Endothelial cell of umbilical vein (primary cell): ENCODE data around the gene LGALS4. TPM values are rescaled to one million over a fixed set of nuclear protein-coding genes. Genes with fewer than 3 reads are reported as not detected.
A peak's percentile ranks its signal among the peaks of the same experiment; 100 is the strongest.

Source experiments
- Bru-seq: library from RNA; stranded (reverse); fragments of 400-500 nt; gene quantifications from one replicate; lab custom pipeline; 2021; lab: Mats Ljungman, UMichigan
- BruChase-seq, 2 experiments: library from RNA; stranded (reverse); fragments of 400-500 nt; gene quantifications; one replicate each; lab custom pipeline; 2021; lab: Mats Ljungman, UMichigan
- BruUV-seq: library from RNA; stranded (reverse); fragments of 400-500 nt; replicated peaks from 2 replicates; lab custom pipeline; 2021; lab: Mats Ljungman, UMichigan
- CTCF ChIA-PET: fragments of 300-600, 350-600 bp; sonication (Branson Sonifier 250); formaldehyde crosslinking; loops from one replicate; lab custom pipeline; 2021; ENCODE audit warnings: antibody characterized with exemption, inconsistent platforms; lab: Charles Lee
- POLR2A ChIA-PET: fragments of 300-600, 350-600 bp; sonication (Branson Sonifier 250); formaldehyde crosslinking; loops from one replicate; lab custom pipeline; 2021; ENCODE audit warnings: antibody characterized with exemption, inconsistent platforms; lab: Charles Lee
- DNase-seq: peaks from one replicate; pipeline ENCODE4 v3.0.0-alpha.2; 2011; ENCODE audit warnings: low read depth, low spot score
- FAIRE-seq: peaks from 2 replicates; lab custom pipeline; 2011; peaks lifted over from hg19 to GRCh38; lab: Jason Lieb, UNC
- H2AFZ ChIP-seq: 2 replicates; pipeline ENCODE4 v1.6.0; 2012; ENCODE audit warnings: low read depth, low read length, control low read depth, inconsistent platforms
- H3K27ac ChIP-seq: 2 replicates; pipeline ENCODE4 v1.5.1; 2011; ENCODE audit warnings: low read depth, mild to moderate bottlenecking, control low read depth, low read length, moderate library complexity; ENCODE audit not compliant: insufficient read depth
- H3K27me3 ChIP-seq, 2 experiments: 2 replicates each; pipeline versions ENCODE4 v1.6.0 to v1.6.1; 2011; ENCODE audit warnings: low read length in 2 of 2, mixed read lengths in 1 of 2; ENCODE audit not compliant: control insufficient read depth in 2 of 2, insufficient read depth in 2 of 2
- H3K36me3 ChIP-seq, 2 experiments: 2 replicates in 1 of 2; 3 replicates in 1 of 2; pipeline ENCODE4 v1.5.1; 2011; ENCODE audit warnings: low read length in 2 of 2, mild to moderate bottlenecking in 1 of 2, moderate library complexity in 1 of 2; ENCODE audit not compliant: control insufficient read depth in 2 of 2, insufficient read depth in 2 of 2; ENCODE audit errors: extremely low read depth in 1 of 2
- H3K4me1 ChIP-seq: 3 replicates; pipeline ENCODE4 v1.5.1; 2011; ENCODE audit warnings: mild to moderate bottlenecking, low read length; ENCODE audit not compliant: control insufficient read depth, insufficient read depth; ENCODE audit errors: extremely low read depth
- H3K4me2 ChIP-seq: 2 replicates; pipeline ENCODE4 v1.6.1; 2011; ENCODE audit warnings: low read length, control low read depth, mixed read lengths; ENCODE audit not compliant: insufficient read depth
- H3K4me3 ChIP-seq, 3 experiments: fragments of 200-600 bp in 1 of 3; sonication (generic), shearing (Covaris generic) in 1 of 3; replicated peaks in 1 of 3; 2 replicates each; pipeline ENCODE4 v1.5.1; 2011 to 2016; ENCODE audit warnings: control low read depth in 3 of 3, low read length in 3 of 3, mild to moderate bottlenecking in 2 of 3, inconsistent platforms in 1 of 3, low read depth in 1 of 3, moderate library complexity in 1 of 3; ENCODE audit not compliant: insufficient read depth in 1 of 3
- H3K79me2 ChIP-seq: 2 replicates; pipeline ENCODE4 v1.6.0; 2012; ENCODE audit warnings: low read length, inconsistent platforms; ENCODE audit not compliant: control insufficient read depth, insufficient read depth
- H3K9ac ChIP-seq: replicated peaks from 2 replicates; pipeline ENCODE3; 2011; ENCODE audit warnings: low read length, control low read depth; ENCODE audit not compliant: insufficient read depth; ENCODE audit errors: extremely low read depth
- H3K9me1 ChIP-seq: replicated peaks from 3 replicates; pipeline ENCODE4 v1.6.0; 2011; ENCODE audit warnings: mild to moderate bottlenecking, low read length; ENCODE audit not compliant: control insufficient read depth, insufficient read depth; ENCODE audit errors: extremely low read depth
- H3K9me3 ChIP-seq: replicated peaks from 2 replicates; pipeline ENCODE4 v1.5.1; 2012; ENCODE audit warnings: low read length, inconsistent platforms; ENCODE audit not compliant: control insufficient read depth, insufficient read depth
- H4K20me1 ChIP-seq: replicated peaks from 2 replicates; pipeline ENCODE3; 2011; ENCODE audit warnings: mild to moderate bottlenecking, low read length; ENCODE audit not compliant: control insufficient read depth, insufficient read depth; ENCODE audit errors: extremely low read depth
- EZH2 ChIP-seq: IDR thresholded peaks from 2 replicates; pipeline ENCODE4 v1.6.1; 2012; ENCODE audit warnings: borderline replicate concordance, low read depth, mild to moderate bottlenecking, moderate library complexity, low read length, inconsistent platforms; ENCODE audit not compliant: severe bottlenecking
- FOS ChIP-seq: IDR thresholded peaks from 2 replicates; pipeline ENCODE4 v1.6.1; 2011; ENCODE audit warnings: mild to moderate bottlenecking, low read length, moderate library complexity, borderline replicate concordance; ENCODE audit not compliant: insufficient read depth
- GATA2 ChIP-seq: IDR thresholded peaks from 2 replicates; pipeline ENCODE4 v1.7.0; 2011; ENCODE audit warnings: low read depth, mild to moderate bottlenecking, moderate library complexity, mixed read lengths, low read length; ENCODE audit not compliant: insufficient read length, insufficient read depth
- JUN ChIP-seq: IDR thresholded peaks from 2 replicates; pipeline ENCODE4 v1.6.1; 2011; ENCODE audit warnings: borderline replicate concordance, low read depth; ENCODE audit not compliant: insufficient read length, insufficient read depth
- MYC ChIP-seq: IDR thresholded peaks from one replicate; pipeline ENCODE4 v1.6.1; 2011; ENCODE audit warnings: mild to moderate bottlenecking, low read depth, low read length
- POLR2A ChIP-seq: IDR thresholded peaks from 2 replicates; pipeline ENCODE4 v1.6.1; 2012; ENCODE audit warnings: low read depth, mild to moderate bottlenecking, control low read depth, low read length
- POLR2AphosphoS5 ChIP-seq: IDR thresholded peaks from 2 replicates; pipeline ENCODE4 v1.6.1; 2012; ENCODE audit warnings: low read depth, mild to moderate bottlenecking, control low read depth, low read length, moderate library complexity; ENCODE audit not compliant: insufficient read depth
- dilution Hi-C: fragments of 300-500 bp; cut with MboI; formaldehyde crosslinking; loops from one replicate; pipeline ENCODE4 v1.15.0; 2019; ENCODE audit warnings: low sequenced_read_pairs; ENCODE audit not compliant: extremely low pct_ligation_motif_present
- intact Hi-C: fragments of 100-400 bp; cut with micrococcal nuclease; formaldehyde crosslinking; loops from one replicate; pipeline ENCODE4 v1.10.0; 2022
- long read RNA-seq: library from polyadenylated mRNA; stranded (forward); transcript quantifications from one replicate; pipeline ENCODE4 v2.0.0, GENCODE V29; 2021
- polyA minus RNA-seq, 3 experiments: library from RNA; depleted of rRNA, polyadenylated mRNA; stranded (reverse); fragments of >200 nt; gene quantifications; 1 replicate in 1 of 3; 2 replicates in 2 of 3; pipeline ENCODE4 v1.2.3, GENCODE V29; 2011
- polyA plus RNA-seq, 4 experiments: library from polyadenylated mRNA; depleted of rRNA in 3 of 4; stranded (reverse) in 3 of 4; unstranded in 1 of 4; fragments of >200 nt; gene quantifications; 2 replicates each; pipeline versions ENCODE4 v1.2.1 to v1.2.3, GENCODE V29; 2011 to 2012; ENCODE audit warnings: missing spikeins in 1 of 4
- total RNA-seq: library from RNA; stranded (reverse); gene quantifications from 2 replicates; pipeline ENCODE4 v1.2.3, GENCODE V29; 2021
- TF ChIP-seq, protein P1 (sequence below), 2 donors: IDR thresholded peaks; 1 replicate in 1 of 2; 2 replicates in 1 of 2; pipeline ENCODE4 v1.5.1; 2011; ENCODE audit warnings: low read length in 2 of 2, mild to moderate bottlenecking in 2 of 2, moderate library complexity in 2 of 2, control low read depth in 1 of 2, inconsistent platforms in 1 of 2, low read depth in 1 of 2; ENCODE audit not compliant: insufficient read depth in 1 of 2; ENCODE audit errors: extremely low read depth in 1 of 2
- TF ChIP-seq, protein P2 (sequence below): IDR thresholded peaks from 2 replicates; pipeline ENCODE4 v1.6.1; 2011; ENCODE audit not compliant: insufficient read depth, insufficient read length

LGALS4 gene, protein sequence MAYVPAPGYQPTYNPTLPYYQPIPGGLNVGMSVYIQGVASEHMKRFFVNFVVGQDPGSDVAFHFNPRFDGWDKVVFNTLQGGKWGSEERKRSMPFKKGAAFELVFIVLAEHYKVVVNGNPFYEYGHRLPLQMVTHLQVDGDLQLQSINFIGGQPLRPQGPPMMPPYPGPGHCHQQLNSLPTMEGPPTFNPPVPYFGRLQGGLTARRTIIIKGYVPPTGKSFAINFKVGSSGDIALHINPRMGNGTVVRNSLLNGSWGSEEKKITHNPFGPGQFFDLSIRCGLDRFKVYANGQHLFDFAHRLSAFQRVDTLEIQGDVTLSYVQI
- total RNA-seq (0.44 TPM in 1 of 2 replicates, not detected in the other), polyA plus RNA-seq (0.19 and 0.22 TPM in 2 replicates), polyA minus RNA-seq (not detected in 2 replicates), Bru-seq, nascent RNA (percentile 19 among the genes with signal in this experiment), BruChase-seq, experiment 1, labeled RNA remaining after a 6-hour chase (percentile 15 among the genes with signal in this experiment), BruChase-seq, experiment 2, labeled RNA remaining after a 2-hour chase (percentile 8 among the genes with signal in this experiment)
- polyA plus RNA-seq (2011; cell fraction: cytosol; rRNA removed), result not detected in 2 replicates
- polyA plus RNA-seq (2011; cell fraction: nucleus; rRNA removed), result 0.91 and 1.5 TPM in 2 replicates
- polyA plus RNA-seq (2012), result 0.53 TPM in 1 of 2 replicates, not detected in the other
- polyA minus RNA-seq (2011; cell fraction: cytosol; rRNA and poly(A)+ RNA removed), result not detected
- 0.72 TPM in 1 of 2 replicates, not detected in the other for polyA minus RNA-seq (2011; cell fraction: nucleus; rRNA and poly(A)+ RNA removed)
- long read RNA-seq, result 0 reads

- Histone ChIP-seq H3K4me1 (no peaks in the 10 kb centered on the region), H4K20me1 (no peaks in the 10 kb centered on the region), H3K36me3 (peaks cover 0 to 13% of the 10 kb centered on the region in 2 experiments), H3K9ac (no peak within 1 kb of the TSS), H3K79me2 (no peaks in the 10 kb centered on the region), H3K27ac (no peak within 1 kb of the TSS), H3K9me1 (no peaks in the 10 kb centered on the region), H3K4me2 (no peak within 1 kb of the TSS), H3K27me3 (no peaks in the 10 kb centered on the region), H3K9me3 (no peaks in the 10 kb centered on the region), H2AFZ (no peak within 1 kb of the TSS), H3K4me3 (no peak within 1 kb of the TSS)
- dilution Hi-C loops, result no loop called here
- intact Hi-C loops, result no loop called here
- ChIA-PET CTCF (interaction anchor here (1.8 kb wide), 1 partner anchor 43 kb away, joined by 5 read pairs; no protein-coding TSS in a partner anchor), POLR2A (no interaction called here)
- DNase-seq, result no peak
- FAIRE-seq, result no peak
- TF ChIP-seq, protein P1, sequence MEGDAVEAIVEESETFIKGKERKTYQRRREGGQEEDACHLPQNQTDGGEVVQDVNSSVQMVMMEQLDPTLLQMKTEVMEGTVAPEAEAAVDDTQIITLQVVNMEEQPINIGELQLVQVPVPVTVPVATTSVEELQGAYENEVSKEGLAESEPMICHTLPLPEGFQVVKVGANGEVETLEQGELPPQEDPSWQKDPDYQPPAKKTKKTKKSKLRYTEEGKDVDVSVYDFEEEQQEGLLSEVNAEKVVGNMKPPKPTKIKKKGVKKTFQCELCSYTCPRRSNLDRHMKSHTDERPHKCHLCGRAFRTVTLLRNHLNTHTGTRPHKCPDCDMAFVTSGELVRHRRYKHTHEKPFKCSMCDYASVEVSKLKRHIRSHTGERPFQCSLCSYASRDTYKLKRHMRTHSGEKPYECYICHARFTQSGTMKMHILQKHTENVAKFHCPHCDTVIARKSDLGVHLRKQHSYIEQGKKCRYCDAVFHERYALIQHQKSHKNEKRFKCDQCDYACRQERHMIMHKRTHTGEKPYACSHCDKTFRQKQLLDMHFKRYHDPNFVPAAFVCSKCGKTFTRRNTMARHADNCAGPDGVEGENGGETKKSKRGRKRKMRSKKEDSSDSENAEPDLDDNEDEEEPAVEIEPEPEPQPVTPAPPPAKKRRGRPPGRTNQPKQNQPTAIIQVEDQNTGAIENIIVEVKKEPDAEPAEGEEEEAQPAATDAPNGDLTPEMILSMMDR (IDR thresholded peaks at IDR 0.05; ENCODE audit: extremely low read depth in 1 of 2, insufficient read depth in 1 of 2, low read depth in 1 of 2, low read length in 2 of 2), result no peak
- TF ChIP-seq JUN, result no peak
- TF ChIP-seq MYC, result no peak
- no peak for TF ChIP-seq POLR2AphosphoS5
- TF ChIP-seq EZH2, result no peak
- no peak for TF ChIP-seq GATA2
- no peak for TF ChIP-seq FOS
- TF ChIP-seq, protein P2, sequence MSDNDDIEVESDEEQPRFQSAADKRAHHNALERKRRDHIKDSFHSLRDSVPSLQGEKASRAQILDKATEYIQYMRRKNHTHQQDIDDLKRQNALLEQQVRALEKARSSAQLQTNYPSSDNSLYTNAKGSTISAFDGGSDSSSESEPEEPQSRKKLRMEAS, result no peak
- TF ChIP-seq POLR2A, result no peak
- no TSS peak for BruUV-seq
Observed at GRCh38 chr19:38812841-38813320, at the start of gene LGALS4. LGALS4 (minus strand) TSS chr19:38812945; CDS start chr19:38812886, 59 bp downstream.
